ENCODE results near the gene AGTPBP1. TPM values are rescaled to one million over a fixed set of nuclear protein-coding genes. Genes with fewer than 3 reads are reported as not detected.

Gene AGTPBP1
- total RNA-seq, 1 donor from 2014 or later, result 21.0 TPM

DNA sequence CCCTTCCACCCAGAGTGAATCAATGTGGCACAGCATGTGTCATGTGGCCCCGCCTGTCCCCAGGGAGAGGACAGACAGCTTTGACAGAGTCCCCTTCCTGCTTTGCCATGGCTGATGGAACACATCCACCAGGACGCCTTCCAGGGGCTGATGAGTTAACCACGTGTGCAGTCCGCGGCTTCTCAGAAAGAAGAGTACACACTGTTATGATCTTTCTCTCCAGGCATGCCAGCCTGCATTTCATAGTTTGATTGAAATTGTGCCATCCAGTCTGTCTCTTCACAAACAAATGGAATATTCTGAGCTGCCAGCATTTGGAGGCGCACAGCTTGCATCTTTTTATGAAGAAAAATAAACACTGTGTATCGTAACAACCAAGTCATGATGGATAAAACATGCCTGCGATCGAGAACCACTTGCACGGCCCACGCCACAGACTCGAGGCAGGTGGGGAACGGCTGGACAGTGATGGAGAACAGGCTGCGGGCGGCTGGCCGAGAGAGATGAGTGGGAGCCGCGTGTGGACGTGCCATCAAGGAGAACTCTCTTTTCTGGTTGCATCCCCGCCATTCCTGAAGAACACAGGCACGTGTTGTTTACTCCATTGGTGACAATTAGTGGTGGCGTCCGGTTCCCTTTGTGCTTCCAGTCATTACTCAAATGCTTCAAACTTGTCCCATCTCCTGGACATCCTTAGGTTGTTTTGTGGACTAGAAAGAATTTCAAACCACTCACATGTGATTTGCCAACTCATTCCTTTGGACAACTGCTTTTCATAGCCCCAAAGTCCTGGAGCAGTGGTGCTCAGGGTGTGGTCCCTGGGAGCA lies 220.2 kb downstream of the AGTPBP1 start:
- DNase-seq (ENCODE audit: low read depth), result no peak
- no peak overlapping the region for H3K4me3 ChIP-seq (ENCODE audit: low read depth, low read length)
- no peak for TF ChIP-seq CTCF (conservative IDR thresholded peaks at IDR 0.05; ENCODE audit: low read depth, low read length)

GRCh38 chr9:85516976-85517637 lies 224.6 kb downstream of the AGTPBP1 start:
- TF ChIP-seq CTCF (conservative IDR thresholded peaks at IDR 0.05; ENCODE audit: low read depth, low read length), result no peak
- H3K4me3 ChIP-seq (ENCODE audit: low read depth, low read length), result no peak overlapping the region
- no peak for DNase-seq (ENCODE audit: low read depth)

GRCh38 chr9:85516455-85516854 lies 225.3 kb downstream of the AGTPBP1 start:
- no peak overlapping the region for H3K4me3 ChIP-seq (ENCODE audit: low read depth, low read length)
- TF ChIP-seq CTCF (conservative IDR thresholded peaks at IDR 0.05; ENCODE audit: low read depth, low read length), result no peak
- DNase-seq (ENCODE audit: low read depth), result no peak

DNA sequence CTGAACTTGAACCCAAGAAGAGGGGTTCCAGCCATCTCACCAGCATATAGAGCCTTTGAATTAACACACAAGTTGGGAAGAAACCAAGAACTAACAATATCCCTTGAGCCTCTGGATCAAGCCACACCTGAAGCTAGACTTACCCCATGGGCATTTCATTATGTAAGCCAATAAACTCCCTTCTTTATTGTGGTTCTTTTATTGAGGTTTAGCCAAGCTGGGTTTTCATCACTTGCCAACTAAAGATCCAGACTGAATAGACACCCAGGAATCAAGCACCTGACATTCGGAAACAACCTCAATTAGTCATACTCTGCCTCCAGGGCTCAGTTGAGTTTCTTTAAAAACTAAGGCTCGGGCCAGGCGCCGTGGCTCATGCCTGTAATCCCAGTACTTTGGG lies 226.7 kb downstream of the AGTPBP1 start:
- no peak for TF ChIP-seq CTCF (conservative IDR thresholded peaks at IDR 0.05; ENCODE audit: low read depth, low read length)
- H3K4me3 ChIP-seq (ENCODE audit: low read depth, low read length), result no peak overlapping the region
- no peak for DNase-seq (ENCODE audit: low read depth)

DNA sequence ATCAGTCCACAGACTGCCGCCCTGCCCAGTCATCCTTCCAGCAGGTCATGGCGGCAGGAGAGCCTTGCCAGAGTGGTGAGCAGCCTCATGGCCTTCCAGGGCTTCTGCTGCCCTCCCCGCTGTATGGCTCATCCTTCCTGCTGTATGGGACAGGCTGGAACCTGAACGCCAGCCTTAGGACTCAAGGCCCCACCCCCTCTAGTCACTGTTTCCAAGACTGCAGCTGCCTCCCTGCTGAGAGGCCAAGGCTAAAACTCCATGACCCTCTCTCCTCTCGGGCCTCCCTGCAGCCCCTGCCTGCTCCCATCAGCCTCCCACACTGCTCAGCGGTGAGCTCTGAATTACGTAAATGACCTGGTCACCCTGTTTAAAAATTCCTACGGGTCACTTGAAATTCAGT lies 227.5 kb downstream of the AGTPBP1 start:
- no peak for TF ChIP-seq CTCF (conservative IDR thresholded peaks at IDR 0.05; ENCODE audit: low read depth, low read length)
- H3K4me3 ChIP-seq (ENCODE audit: low read depth, low read length), result no peak overlapping the region
- no peak for DNase-seq (ENCODE audit: low read depth)

DNA sequence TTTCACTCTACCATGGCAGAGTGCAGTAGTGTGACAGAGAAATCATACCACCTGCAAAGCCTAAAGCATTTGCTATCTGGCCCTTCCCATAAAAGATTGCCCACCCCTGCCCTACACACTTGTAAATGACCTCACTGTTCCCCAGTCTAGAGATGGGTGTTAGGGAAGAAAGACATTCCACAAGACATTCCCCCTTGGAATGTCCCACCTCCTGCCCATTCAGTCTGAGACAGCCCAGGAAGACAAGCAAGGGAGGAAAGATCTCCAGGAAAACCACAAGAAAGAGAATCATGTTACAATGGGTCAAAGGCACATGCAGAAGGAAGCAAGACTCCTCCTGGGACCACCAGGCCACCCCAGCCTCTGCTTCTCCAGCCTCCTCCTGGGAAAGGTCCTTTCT lies 230.0 kb downstream of the AGTPBP1 start:
- TF ChIP-seq CTCF (conservative IDR thresholded peaks at IDR 0.05; ENCODE audit: low read depth, low read length), result no peak
- no peak for DNase-seq (ENCODE audit: low read depth)
- no peak overlapping the region for H3K4me3 ChIP-seq (ENCODE audit: low read depth, low read length)

Measured in epithelial cell of proximal tubule (primary cell).